IMR-90 (cell line): ENCODE measurements around the gene ACACB. TPM values are rescaled to one million over a fixed set of nuclear protein-coding genes. Genes with fewer than 3 reads are reported as not detected.

ENCODE experiments used
- ATAC-seq: fragments of 200-7000 bp; cut with Tn5 transposase; 2 replicates; pipeline ENCODE4 v1.9.1; 2020; ENCODE audit warnings: low read depth, mild to moderate bottlenecking, moderate library complexity
- BruUV-seq: library from RNA; stranded (reverse); fragments of 400-500 nt; replicated peaks from 2 replicates; lab custom pipeline; 2021; lab: Mats Ljungman, UMichigan
- CTCF ChIA-PET: fragments of 300-600 bp; formaldehyde crosslinking; extraction: SDS; loops from one replicate; lab custom pipeline; 2021; ENCODE audit warnings: antibody characterized with exemption; lab: Yijun Ruan, JAX
- POLR2A ChIA-PET: fragments of 300-600 bp; sonication (Branson Sonifier 250); formaldehyde crosslinking; loops from one replicate; lab custom pipeline; 2022; ENCODE audit warnings: antibody characterized with exemption; ENCODE audit not compliant: unreplicated experiment; lab: Charles Lee
- DNase-seq: peaks from one replicate; pipeline ENCODE4 v3.0.0; 2013
- H2AFZ ChIP-seq: replicated peaks from 2 replicates; pipeline ENCODE3; 2013; ENCODE audit warnings: low read length, mild to moderate bottlenecking; ENCODE audit not compliant: poor library complexity
- H2AK5ac ChIP-seq: 2 replicates; pipeline ENCODE4 v1.6.1; 2013; ENCODE audit warnings: low read depth, low read length, inconsistent platforms
- H2AK9ac ChIP-seq: replicated peaks from 2 replicates; pipeline ENCODE3; 2013; ENCODE audit warnings: mild to moderate bottlenecking, low read depth, low read length, moderate library complexity; ENCODE audit not compliant: poor library complexity
- H2BK120ac ChIP-seq: 2 replicates; pipeline ENCODE4 v1.6.1; 2013; ENCODE audit warnings: low read depth, low read length, inconsistent platforms
- H2BK15ac ChIP-seq: 3 replicates; pipeline ENCODE4 v1.6.1; 2013; ENCODE audit warnings: low read depth, low read length, inconsistent platforms
- H2BK20ac ChIP-seq: 2 replicates; pipeline ENCODE4 v1.6.1; 2013; ENCODE audit warnings: low read depth, mild to moderate bottlenecking, inconsistent platforms, low read length, moderate library complexity
- H2BK5ac ChIP-seq: 2 replicates; pipeline ENCODE4 v1.6.1; 2013; ENCODE audit warnings: mild to moderate bottlenecking, low read depth, low read length, inconsistent platforms; ENCODE audit not compliant: poor library complexity, severe bottlenecking
- H3K14ac ChIP-seq: replicated peaks from 2 replicates; pipeline ENCODE4 v1.6.1; 2013; ENCODE audit warnings: low read depth, low read length, inconsistent platforms
- H3K18ac ChIP-seq: 2 replicates; pipeline ENCODE4 v1.6.1; 2013; ENCODE audit warnings: low read depth, low read length, control low read depth
- H3K23ac ChIP-seq: 2 replicates; pipeline ENCODE4 v1.6.1; 2013; ENCODE audit warnings: low read depth, low read length, inconsistent platforms
- H3K27ac ChIP-seq: 2 replicates; pipeline ENCODE4 v1.5.1; 2013; ENCODE audit warnings: mild to moderate bottlenecking, control low read depth, low read length; ENCODE audit not compliant: insufficient read depth
- H3K27me3 ChIP-seq: 2 replicates; pipeline ENCODE4 v1.6.1; 2013; ENCODE audit warnings: low read length; ENCODE audit not compliant: control insufficient read depth, insufficient read depth
- H3K36me3 ChIP-seq: 2 replicates; pipeline ENCODE4 v1.6.1; 2013; ENCODE audit warnings: low read length, mixed read lengths; ENCODE audit not compliant: control insufficient read depth, insufficient read depth
- H3K4ac ChIP-seq: 2 replicates; pipeline ENCODE4 v1.6.1; 2013; ENCODE audit warnings: low read depth, low read length, inconsistent platforms
- H3K4me1 ChIP-seq: 2 replicates; pipeline ENCODE4 v1.6.1; 2013; ENCODE audit warnings: low read length, mixed read lengths; ENCODE audit not compliant: control insufficient read depth, insufficient read depth
- H3K4me2 ChIP-seq: 2 replicates; pipeline ENCODE4 v1.6.1; 2013; ENCODE audit warnings: low read depth, mild to moderate bottlenecking, control low read depth, low read length, moderate library complexity
- H3K4me3 ChIP-seq: 2 replicates; pipeline ENCODE4 v1.5.1; 2013; ENCODE audit warnings: low read depth, mild to moderate bottlenecking, control low read depth, low read length, moderate library complexity; ENCODE audit not compliant: insufficient read depth
- H3K56ac ChIP-seq: 2 replicates; pipeline ENCODE4 v1.6.1; 2013; ENCODE audit warnings: low read length, inconsistent platforms; ENCODE audit not compliant: insufficient read depth; ENCODE audit errors: extremely low read depth
- H3K79me1 ChIP-seq, 2 experiments: 2 replicates each; pipeline ENCODE4 v1.6.1; 2013; ENCODE audit warnings: low read length in 2 of 2, inconsistent platforms in 1 of 2, low read depth in 1 of 2
- H3K9ac ChIP-seq: 2 replicates; pipeline ENCODE4 v1.6.1; 2013; ENCODE audit warnings: low read depth, low read length, control low read depth
- H3K9me1 ChIP-seq: 2 replicates; pipeline ENCODE4 v1.6.1; 2013; ENCODE audit warnings: low read length, inconsistent platforms; ENCODE audit not compliant: insufficient read depth
- H3K9me3 ChIP-seq: 2 replicates; pipeline ENCODE4 v1.6.1; 2013; ENCODE audit warnings: low read length; ENCODE audit not compliant: control insufficient read depth, insufficient read depth
- H4K20me1 ChIP-seq: 2 replicates; pipeline ENCODE4 v1.6.1; 2013; ENCODE audit warnings: low read length, inconsistent platforms; ENCODE audit not compliant: insufficient read depth
- H4K5ac ChIP-seq: 2 replicates; pipeline ENCODE4 v1.6.1; 2013; ENCODE audit warnings: mild to moderate bottlenecking, low read depth, low read length, control low read depth
- H4K8ac ChIP-seq, 2 experiments: 2 replicates each; pipeline ENCODE4 v1.6.1; 2013; ENCODE audit warnings: low read depth in 2 of 2, low read length in 2 of 2, control low read depth in 1 of 2, inconsistent platforms in 1 of 2
- H4K91ac ChIP-seq: 2 replicates; pipeline ENCODE4 v1.6.1; 2013; ENCODE audit warnings: low read depth, low read length, inconsistent platforms; ENCODE audit not compliant: insufficient read depth
- BHLHE40 ChIP-seq: fragments of 150-350 bp; IDR thresholded peaks from 2 replicates; pipeline ENCODE4 v1.6.1; 2016; ENCODE audit warnings: mild to moderate bottlenecking, low read depth, low read length
- FOS ChIP-seq: fragments of 150-350 bp; IDR thresholded peaks from 2 replicates; pipeline ENCODE4 v1.6.1; 2016; ENCODE audit warnings: low read depth, low read length
- MAFK ChIP-seq: IDR thresholded peaks from 2 replicates; pipeline ENCODE4 v1.6.1; 2012; ENCODE audit warnings: low read depth, low read length, improper control_type of control experiment
- MAZ ChIP-seq: IDR thresholded peaks from 2 replicates; pipeline ENCODE4 v1.6.1; 2012; ENCODE audit warnings: low read depth, mild to moderate bottlenecking, low read length, improper control_type of control experiment, moderate library complexity, borderline replicate concordance
- NFE2L2 ChIP-seq: fragments of 150-350 bp; IDR thresholded peaks from 2 replicates; pipeline ENCODE4 v1.6.1; 2016; ENCODE audit warnings: low read depth, mild to moderate bottlenecking, low read length
- POLR2A ChIP-seq: IDR thresholded peaks from 2 replicates; pipeline ENCODE4 v1.6.1; 2012; ENCODE audit warnings: mild to moderate bottlenecking, low read depth, low read length
- RAD21 ChIP-seq: IDR thresholded peaks from 2 replicates; pipeline ENCODE4 v1.6.1; 2012; ENCODE audit warnings: low read length, improper control_type of control experiment
- RCOR1 ChIP-seq: IDR thresholded peaks from 2 replicates; pipeline ENCODE4 v1.6.1; 2012; ENCODE audit warnings: mild to moderate bottlenecking, low read length, improper control_type of control experiment; ENCODE audit not compliant: insufficient replicate concordance
- RFX5 ChIP-seq: IDR thresholded peaks from 2 replicates; pipeline ENCODE4 v1.8.0; 2012; ENCODE audit warnings: low read depth, mild to moderate bottlenecking, low read length, moderate library complexity
- SMC3 ChIP-seq: fragments of 150-350 bp; IDR thresholded peaks from 2 replicates; pipeline ENCODE4 v1.6.1; 2016; ENCODE audit warnings: low read depth, mild to moderate bottlenecking, antibody characterized with exemption, low read length, moderate library complexity
- WGBS, 2 experiments: methylation state at CpG; one replicate each; pipeline versions ENCODE4 v1.1.5 to v1.1.7; 2013; ENCODE audit warnings: missing lambda C conversion rate in 2 of 2; ENCODE audit not compliant: insufficient read length in 1 of 2; ENCODE audit errors: extremely low coverage in 2 of 2; 5-methylcytosine and 5-hydroxymethylcytosine counted together
- dilution Hi-C: fragments of 300-500 bp; cut with HindIII; formaldehyde crosslinking; loops from one replicate; pipeline ENCODE4 v1.14.3; 2018; ENCODE audit warnings: low sequenced_read_pairs; ENCODE audit not compliant: unreplicated experiment
- in situ Hi-C: fragments of 300-500 bp; cut with MboI; formaldehyde crosslinking; loops from 3 replicates; pipeline ENCODE4 v1.14.3; 2019; ENCODE audit warnings: low sequenced_read_pairs, inconsistent platforms, mixed read lengths
- intact Hi-C: fragments of 100-400 bp; cut with micrococcal nuclease; formaldehyde crosslinking; loops from 2 replicates; pipeline ENCODE4 v1.10.0; 2022
- polyA plus RNA-seq, 3 experiments: library from polyadenylated mRNA; depleted of rRNA; stranded (reverse); fragments of >200 nt; gene quantifications; 2 replicates each; pipeline ENCODE4 v1.2.3, GENCODE V29; 2012; ENCODE audit warnings: low replicate concordance in 1 of 3
- total RNA-seq: library from RNA; depleted of rRNA; stranded (reverse); fragments of >200 nt; gene quantifications from 2 replicates; pipeline ENCODE4 v1.2.3, GENCODE V29; 2012
- TF ChIP-seq, protein P1 (sequence below): conservative IDR thresholded peaks from 2 replicates; pipeline ENCODE4 v1.5.1; 2012; ENCODE audit warnings: mild to moderate bottlenecking, low read depth, low read length, improper control_type of control experiment
- TF ChIP-seq, protein P2 (sequence below): fragments of 150-350 bp; IDR thresholded peaks from 2 replicates; pipeline ENCODE4 v1.6.1; 2017; ENCODE audit warnings: mild to moderate bottlenecking, antibody characterized with exemption, low read length, low read depth
- TF ChIP-seq, protein P3 (sequence below): fragments of 150-350 bp; IDR thresholded peaks from 2 replicates; pipeline ENCODE4 v1.6.1; 2016; ENCODE audit warnings: low read depth, mild to moderate bottlenecking, low read length, moderate library complexity, borderline replicate concordance

The ACACB gene
- total and polyA plus RNA-seq, 2 of the 4 experiments (the other 2 are of a cell fraction): 2.0 to 2.1 TPM

DNA sequence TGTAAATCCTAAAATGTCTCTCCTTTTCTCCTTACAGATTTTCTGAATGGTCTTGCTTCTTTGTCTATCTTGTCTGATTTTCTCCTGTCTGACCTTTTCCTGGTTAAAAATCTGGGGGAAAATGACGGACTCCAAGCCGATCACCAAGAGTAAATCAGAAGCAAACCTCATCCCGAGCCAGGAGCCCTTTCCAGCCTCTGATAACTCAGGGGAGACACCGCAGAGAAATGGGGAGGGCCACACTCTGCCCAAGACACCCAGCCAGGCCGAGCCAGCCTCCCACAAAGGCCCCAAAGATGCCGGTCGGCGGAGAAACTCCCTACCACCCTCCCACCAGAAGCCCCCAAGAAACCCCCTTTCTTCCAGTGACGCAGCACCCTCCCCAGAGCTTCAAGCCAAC, 23.0 kb downstream of the ACACB start:
- H2BK5ac ChIP-seq: no peak overlapping the region
- H2BK15ac ChIP-seq: no peak overlapping the region
- H3K4me3 ChIP-seq: no peak overlapping the region
- H3K18ac ChIP-seq: no peak overlapping the region
- DNase-seq: no peak
- H4K20me1 ChIP-seq: no peaks in the 10 kb centered on the region
- no peak overlapping the region for H3K14ac ChIP-seq
- no peak overlapping the region for H3K27ac ChIP-seq
- no peak overlapping the region for H4K5ac ChIP-seq
- no peak overlapping the region for H3K9ac ChIP-seq
- no peaks in the 10 kb centered on the region; the same call in 1 of the 2 replicates for H3K27me3 ChIP-seq
- no peak overlapping the region for H2BK20ac ChIP-seq
- H4K8ac ChIP-seq: no peak overlapping the region
- no peaks in the 10 kb centered on the region for H3K9me1 ChIP-seq
- POLR2A ChIA-PET: no interaction called here
- no peak overlapping the region for H2AFZ ChIP-seq
- dilution Hi-C loops (no loop called here), in situ Hi-C loops (no loop called here), intact Hi-C loops (no loop called here)
- H3K4ac ChIP-seq: no peak overlapping the region
- H3K36me3 ChIP-seq: no peaks in the 10 kb centered on the region
- BruUV-seq: no TSS peak
- ATAC-seq: no peak
- H4K91ac ChIP-seq: no peak overlapping the region
- no peaks in the 10 kb centered on the region for H3K4me1 ChIP-seq
- H3K79me1 ChIP-seq: no peaks in the 10 kb centered on the region
- H3K23ac ChIP-seq: no peak overlapping the region
- CTCF ChIA-PET: no interaction called here
- H2AK9ac ChIP-seq: no peak overlapping the region
- WGBS, 2 experiments: no CpG with 5 or more reads among the region's 9 CpGs
- TF ChIP-seq, protein P1, sequence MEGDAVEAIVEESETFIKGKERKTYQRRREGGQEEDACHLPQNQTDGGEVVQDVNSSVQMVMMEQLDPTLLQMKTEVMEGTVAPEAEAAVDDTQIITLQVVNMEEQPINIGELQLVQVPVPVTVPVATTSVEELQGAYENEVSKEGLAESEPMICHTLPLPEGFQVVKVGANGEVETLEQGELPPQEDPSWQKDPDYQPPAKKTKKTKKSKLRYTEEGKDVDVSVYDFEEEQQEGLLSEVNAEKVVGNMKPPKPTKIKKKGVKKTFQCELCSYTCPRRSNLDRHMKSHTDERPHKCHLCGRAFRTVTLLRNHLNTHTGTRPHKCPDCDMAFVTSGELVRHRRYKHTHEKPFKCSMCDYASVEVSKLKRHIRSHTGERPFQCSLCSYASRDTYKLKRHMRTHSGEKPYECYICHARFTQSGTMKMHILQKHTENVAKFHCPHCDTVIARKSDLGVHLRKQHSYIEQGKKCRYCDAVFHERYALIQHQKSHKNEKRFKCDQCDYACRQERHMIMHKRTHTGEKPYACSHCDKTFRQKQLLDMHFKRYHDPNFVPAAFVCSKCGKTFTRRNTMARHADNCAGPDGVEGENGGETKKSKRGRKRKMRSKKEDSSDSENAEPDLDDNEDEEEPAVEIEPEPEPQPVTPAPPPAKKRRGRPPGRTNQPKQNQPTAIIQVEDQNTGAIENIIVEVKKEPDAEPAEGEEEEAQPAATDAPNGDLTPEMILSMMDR: no peak
- TF ChIP-seq RCOR1 (no peak), RAD21 (no peak), MAZ (no peak), POLR2A (no peak), NFE2L2 (no peak), SMC3 (no peak), MAFK (no peak), FOS (no peak), RFX5 (no peak), BHLHE40 (no peak)
- TF ChIP-seq, protein P2, sequence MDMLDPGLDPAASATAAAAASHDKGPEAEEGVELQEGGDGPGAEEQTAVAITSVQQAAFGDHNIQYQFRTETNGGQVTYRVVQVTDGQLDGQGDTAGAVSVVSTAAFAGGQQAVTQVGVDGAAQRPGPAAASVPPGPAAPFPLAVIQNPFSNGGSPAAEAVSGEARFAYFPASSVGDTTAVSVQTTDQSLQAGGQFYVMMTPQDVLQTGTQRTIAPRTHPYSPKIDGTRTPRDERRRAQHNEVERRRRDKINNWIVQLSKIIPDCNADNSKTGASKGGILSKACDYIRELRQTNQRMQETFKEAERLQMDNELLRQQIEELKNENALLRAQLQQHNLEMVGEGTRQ: no peak
- TF ChIP-seq, protein P3, sequence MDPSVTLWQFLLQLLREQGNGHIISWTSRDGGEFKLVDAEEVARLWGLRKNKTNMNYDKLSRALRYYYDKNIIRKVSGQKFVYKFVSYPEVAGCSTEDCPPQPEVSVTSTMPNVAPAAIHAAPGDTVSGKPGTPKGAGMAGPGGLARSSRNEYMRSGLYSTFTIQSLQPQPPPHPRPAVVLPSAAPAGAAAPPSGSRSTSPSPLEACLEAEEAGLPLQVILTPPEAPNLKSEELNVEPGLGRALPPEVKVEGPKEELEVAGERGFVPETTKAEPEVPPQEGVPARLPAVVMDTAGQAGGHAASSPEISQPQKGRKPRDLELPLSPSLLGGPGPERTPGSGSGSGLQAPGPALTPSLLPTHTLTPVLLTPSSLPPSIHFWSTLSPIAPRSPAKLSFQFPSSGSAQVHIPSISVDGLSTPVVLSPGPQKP: no peak
- no peak overlapping the region for H3K4me2 ChIP-seq
- H2AK5ac ChIP-seq: no peak overlapping the region
- H3K9me3 ChIP-seq: no peaks in the 10 kb centered on the region
- no peak overlapping the region for H3K56ac ChIP-seq
- H2BK120ac ChIP-seq: no peak overlapping the region
